ENCODE results near the gene CD2BP2. TPM values are rescaled to one million over a fixed set of nuclear protein-coding genes. Genes with fewer than 3 reads are reported as not detected.
A peak's percentile ranks its signal among the peaks of the same experiment; 100 is the strongest.

The CD2BP2 gene
- total and polyA plus RNA-seq, 2 of the 13 experiments (the other 11 are each of a cell fraction or from before 2014, with no cell fraction given): 24.9 to 54.6 TPM

DNA sequence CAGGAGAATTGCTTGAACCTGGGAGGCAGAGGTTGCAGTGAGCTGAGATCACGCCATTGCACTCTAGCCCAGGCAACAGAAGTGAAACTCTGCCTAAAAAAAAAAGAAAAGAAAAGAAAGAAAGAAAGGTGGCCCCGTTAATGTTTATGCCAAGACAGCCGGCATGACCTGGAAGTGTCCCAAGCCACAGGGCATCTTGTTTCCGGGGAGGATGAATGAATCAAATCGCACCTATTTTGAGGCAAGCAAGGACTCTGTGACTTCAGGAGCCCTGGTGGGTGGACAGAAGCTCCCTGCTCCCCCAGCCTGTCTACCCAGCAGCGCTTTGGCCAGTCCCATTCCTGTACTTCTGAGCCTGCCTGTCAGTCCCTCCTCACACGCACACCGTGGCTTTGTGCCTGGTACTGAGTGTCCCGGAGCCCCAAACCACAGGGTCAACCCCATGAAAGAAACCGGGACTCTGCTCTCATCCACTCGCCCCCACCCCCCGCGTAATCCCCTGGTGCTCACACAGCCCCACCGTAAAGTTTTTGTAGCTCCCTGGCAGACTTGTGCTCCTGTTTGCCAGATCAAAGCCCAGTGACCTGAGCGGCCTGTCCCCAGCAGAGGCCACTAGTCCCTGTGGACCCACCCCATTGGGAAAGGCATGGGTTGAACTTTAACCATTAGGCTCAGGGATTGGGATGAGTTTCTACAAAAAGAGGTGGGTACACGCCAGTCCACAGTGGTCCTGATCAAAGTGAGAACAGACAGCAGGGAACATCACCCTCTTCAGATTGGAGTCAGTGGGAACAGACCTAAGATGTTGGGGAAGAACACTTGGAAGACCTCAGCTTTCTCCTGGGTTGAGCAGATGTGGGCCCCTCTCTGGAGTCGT lies 19.3 kb downstream of the CD2BP2 start (continued):
- TF ChIP-seq ZNF235 (CRISPR knock-in tag; IDR thresholded peaks at IDR 0.05; ENCODE audit: borderline replicate concordance) (0 out of 2 replicates have a peak, but pooled peaks have one; percentile 75), CHD2 (IDR thresholded peaks at IDR 0.05; ENCODE audit: low read depth, low read length) (no peak), ZNF264 (CRISPR knock-in tag; IDR thresholded peaks at IDR 0.05) (peak; percentile 89), KIAA2018 (CRISPR knock-in tag; IDR thresholded peaks at IDR 0.05; ENCODE audit: borderline replicate concordance) (no peak), ZMAT3 (CRISPR knock-in tag; conservative IDR thresholded peaks at IDR 0.05) (no peak), POLR2AphosphoS2 (IDR thresholded peaks at IDR 0.05; ENCODE audit: low read depth, low read length) (no peak), ZSCAN25 (CRISPR knock-in tag; IDR thresholded peaks at IDR 0.05) (peak; percentile 57), NR2F2 (IDR thresholded peaks at IDR 0.05; ENCODE audit: borderline replicate concordance, low read depth) (peak; percentile 80), ZNF296 (CRISPR knock-in tag; conservative IDR thresholded peaks at IDR 0.05) (no peak), GATA4 (IDR thresholded peaks at IDR 0.05; ENCODE audit: borderline replicate concordance, low read depth) (peak; percentile 72; the same call in 1 of the 2 replicates), EHMT2 (IDR thresholded peaks at IDR 0.05; ENCODE audit: borderline replicate concordance, low read depth, low read length) (no peak)
- TF ChIP-seq, protein P1, sequence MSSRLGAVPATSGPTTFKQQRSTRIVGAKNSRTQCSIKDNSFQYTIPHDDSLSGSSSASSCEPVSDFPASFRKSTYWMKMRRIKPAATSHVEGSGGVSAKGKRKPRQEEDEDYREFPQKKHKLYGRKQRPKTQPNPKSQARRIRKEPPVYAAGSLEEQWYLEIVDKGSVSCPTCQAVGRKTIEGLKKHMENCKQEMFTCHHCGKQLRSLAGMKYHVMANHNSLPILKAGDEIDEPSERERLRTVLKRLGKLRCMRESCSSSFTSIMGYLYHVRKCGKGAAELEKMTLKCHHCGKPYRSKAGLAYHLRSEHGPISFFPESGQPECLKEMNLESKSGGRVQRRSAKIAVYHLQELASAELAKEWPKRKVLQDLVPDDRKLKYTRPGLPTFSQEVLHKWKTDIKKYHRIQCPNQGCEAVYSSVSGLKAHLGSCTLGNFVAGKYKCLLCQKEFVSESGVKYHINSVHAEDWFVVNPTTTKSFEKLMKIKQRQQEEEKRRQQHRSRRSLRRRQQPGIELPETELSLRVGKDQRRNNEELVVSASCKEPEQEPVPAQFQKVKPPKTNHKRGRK (CRISPR knock-in tag; IDR thresholded peaks at IDR 0.05): no peak
- TF ChIP-seq, protein P2, sequence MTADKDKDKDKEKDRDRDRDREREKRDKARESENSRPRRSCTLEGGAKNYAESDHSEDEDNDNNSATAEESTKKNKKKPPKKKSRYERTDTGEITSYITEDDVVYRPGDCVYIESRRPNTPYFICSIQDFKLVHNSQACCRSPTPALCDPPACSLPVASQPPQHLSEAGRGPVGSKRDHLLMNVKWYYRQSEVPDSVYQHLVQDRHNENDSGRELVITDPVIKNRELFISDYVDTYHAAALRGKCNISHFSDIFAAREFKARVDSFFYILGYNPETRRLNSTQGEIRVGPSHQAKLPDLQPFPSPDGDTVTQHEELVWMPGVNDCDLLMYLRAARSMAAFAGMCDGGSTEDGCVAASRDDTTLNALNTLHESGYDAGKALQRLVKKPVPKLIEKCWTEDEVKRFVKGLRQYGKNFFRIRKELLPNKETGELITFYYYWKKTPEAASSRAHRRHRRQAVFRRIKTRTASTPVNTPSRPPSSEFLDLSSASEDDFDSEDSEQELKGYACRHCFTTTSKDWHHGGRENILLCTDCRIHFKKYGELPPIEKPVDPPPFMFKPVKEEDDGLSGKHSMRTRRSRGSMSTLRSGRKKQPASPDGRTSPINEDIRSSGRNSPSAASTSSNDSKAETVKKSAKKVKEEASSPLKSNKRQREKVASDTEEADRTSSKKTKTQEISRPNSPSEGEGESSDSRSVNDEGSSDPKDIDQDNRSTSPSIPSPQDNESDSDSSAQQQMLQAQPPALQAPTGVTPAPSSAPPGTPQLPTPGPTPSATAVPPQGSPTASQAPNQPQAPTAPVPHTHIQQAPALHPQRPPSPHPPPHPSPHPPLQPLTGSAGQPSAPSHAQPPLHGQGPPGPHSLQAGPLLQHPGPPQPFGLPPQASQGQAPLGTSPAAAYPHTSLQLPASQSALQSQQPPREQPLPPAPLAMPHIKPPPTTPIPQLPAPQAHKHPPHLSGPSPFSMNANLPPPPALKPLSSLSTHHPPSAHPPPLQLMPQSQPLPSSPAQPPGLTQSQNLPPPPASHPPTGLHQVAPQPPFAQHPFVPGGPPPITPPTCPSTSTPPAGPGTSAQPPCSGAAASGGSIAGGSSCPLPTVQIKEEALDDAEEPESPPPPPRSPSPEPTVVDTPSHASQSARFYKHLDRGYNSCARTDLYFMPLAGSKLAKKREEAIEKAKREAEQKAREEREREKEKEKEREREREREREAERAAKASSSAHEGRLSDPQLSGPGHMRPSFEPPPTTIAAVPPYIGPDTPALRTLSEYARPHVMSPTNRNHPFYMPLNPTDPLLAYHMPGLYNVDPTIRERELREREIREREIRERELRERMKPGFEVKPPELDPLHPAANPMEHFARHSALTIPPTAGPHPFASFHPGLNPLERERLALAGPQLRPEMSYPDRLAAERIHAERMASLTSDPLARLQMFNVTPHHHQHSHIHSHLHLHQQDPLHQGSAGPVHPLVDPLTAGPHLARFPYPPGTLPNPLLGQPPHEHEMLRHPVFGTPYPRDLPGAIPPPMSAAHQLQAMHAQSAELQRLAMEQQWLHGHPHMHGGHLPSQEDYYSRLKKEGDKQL (CRISPR knock-in tag; IDR thresholded peaks at IDR 0.05; ENCODE audit: low read depth): peak; percentile 60; the same call in 1 of the 2 replicates
